D721Med (cell line): ENCODE measurements around the gene LDLRAD3.
A peak's percentile ranks its signal among the peaks of the same experiment; 100 is the strongest.

ENCODE experiments used
- DNase-seq: peaks from one replicate; pipeline ENCODE4 v3.0.0; 2011; ENCODE audit warnings: low spot score; ENCODE audit not compliant: insufficient read length
- FAIRE-seq: peaks from 2 replicates; lab custom pipeline; 2011; peaks lifted over from hg19 to GRCh38; lab: Jason Lieb, UNC
- TF ChIP-seq, protein P1 (sequence below): IDR thresholded peaks from 2 replicates; pipeline ENCODE4 v1.5.1; 2012; ENCODE audit warnings: mild to moderate bottlenecking, control low read depth; ENCODE audit not compliant: insufficient read depth; ENCODE audit errors: missing control alignments

The LDLRAD3 gene

DNA sequence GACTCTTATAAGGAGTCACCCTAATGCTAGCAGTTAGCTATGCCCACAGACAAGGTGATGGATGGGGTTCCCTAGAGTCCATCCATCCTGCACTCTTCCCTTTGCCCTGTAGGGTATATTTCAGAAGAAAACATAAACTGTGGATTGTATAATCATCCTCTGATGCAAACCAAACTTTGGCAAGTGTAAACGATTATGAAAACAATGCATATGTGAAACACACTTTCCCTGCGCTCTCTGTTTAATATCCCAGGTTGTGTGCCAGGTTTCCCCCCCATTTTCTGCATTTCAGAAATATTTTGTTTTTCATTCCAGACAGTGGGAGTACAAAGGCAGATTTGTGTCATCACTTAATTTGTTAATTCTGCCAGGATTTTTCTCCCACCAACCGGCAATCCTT is 110.0 kb downstream of the LDLRAD3 start:
- FAIRE-seq (no peak), DNase-seq (no peak)
- TF ChIP-seq, protein P1, sequence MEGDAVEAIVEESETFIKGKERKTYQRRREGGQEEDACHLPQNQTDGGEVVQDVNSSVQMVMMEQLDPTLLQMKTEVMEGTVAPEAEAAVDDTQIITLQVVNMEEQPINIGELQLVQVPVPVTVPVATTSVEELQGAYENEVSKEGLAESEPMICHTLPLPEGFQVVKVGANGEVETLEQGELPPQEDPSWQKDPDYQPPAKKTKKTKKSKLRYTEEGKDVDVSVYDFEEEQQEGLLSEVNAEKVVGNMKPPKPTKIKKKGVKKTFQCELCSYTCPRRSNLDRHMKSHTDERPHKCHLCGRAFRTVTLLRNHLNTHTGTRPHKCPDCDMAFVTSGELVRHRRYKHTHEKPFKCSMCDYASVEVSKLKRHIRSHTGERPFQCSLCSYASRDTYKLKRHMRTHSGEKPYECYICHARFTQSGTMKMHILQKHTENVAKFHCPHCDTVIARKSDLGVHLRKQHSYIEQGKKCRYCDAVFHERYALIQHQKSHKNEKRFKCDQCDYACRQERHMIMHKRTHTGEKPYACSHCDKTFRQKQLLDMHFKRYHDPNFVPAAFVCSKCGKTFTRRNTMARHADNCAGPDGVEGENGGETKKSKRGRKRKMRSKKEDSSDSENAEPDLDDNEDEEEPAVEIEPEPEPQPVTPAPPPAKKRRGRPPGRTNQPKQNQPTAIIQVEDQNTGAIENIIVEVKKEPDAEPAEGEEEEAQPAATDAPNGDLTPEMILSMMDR = no peak

DNA sequence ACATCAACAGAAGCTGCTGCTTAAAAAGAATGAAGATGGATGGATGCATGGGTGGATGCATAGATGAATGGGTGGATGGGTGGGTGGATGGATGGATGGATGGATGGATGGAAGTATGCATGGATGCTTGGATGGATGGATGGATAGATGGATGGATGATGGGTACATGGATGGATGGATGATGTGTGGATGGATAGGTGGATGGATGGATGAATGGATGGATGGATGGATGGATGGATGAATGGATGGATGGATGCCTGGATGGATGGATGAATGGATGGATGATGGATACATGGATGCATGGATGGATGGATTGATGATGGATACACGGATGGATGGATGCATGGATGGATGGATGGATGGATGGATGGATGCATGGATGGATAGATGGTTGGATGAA is 110.8 kb downstream of the LDLRAD3 start:
- TF ChIP-seq, protein P1 = no peak
- FAIRE-seq = no peak
- no peak for DNase-seq

DNA sequence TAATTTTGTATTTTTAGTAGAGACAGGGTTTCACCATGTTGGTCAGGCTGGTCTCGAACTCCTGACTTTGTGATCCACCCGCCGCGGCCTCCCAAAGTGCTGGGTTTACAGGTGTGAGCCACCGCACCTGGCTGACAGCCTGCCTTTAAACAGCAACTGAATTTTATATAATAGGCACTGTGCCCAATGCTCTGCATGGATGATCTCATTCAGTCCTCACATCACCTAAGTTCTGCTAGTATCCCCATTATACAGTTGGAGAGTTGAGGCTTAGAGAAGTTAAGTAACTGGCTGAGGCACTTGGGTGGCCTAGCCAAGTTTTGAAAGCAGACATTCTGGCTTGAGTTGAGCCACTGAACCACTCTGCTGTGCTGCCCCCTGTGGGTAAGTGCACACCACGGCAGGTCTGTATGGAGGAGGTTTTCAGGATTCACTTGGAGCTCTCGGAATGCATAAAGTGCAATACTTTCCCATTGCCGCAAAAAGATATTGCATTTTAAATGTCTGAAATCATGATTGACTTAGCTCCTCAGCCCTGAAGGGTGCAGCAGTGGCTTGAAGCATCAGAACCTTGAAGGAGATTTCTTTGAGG is 112.4 kb downstream of the LDLRAD3 start:
- TF ChIP-seq, protein P1 = peak; percentile 55
- no peak for FAIRE-seq
- DNase-seq = peak; percentile 27

DNA sequence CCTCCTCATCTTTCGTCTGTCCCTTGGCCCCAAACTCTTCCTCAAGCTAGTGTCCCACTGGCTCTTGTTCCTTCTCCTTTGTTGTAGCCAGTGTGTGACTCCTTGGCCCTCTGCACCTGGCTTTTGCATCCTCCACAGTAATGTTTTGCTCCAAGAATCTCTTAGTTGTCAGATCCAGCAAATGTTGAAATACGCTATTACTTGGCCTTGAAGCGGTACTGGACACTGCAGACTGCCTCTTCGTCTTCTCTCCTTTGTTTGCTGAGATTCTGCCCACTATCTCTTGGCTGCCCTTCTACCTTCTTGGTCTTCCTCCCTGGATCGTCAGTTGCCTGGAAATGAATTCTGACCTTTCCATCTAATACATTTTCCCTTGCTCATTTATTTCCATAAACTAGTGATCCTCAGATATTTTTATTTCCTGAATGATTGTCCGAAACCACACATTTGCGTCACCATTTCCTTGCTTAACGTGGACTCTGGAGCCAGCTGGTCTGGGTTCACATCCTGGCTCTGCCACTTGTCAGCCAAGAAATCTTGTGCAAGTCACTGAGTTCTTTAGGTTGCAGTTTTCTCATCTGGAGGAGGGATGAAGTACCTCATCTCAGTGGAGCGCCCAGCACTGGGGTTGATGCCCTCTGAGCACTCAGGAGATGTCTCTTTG is 113.6 kb downstream of the LDLRAD3 start:
- TF ChIP-seq, protein P1 = no peak
- FAIRE-seq (no peak), DNase-seq (no peak)

DNA sequence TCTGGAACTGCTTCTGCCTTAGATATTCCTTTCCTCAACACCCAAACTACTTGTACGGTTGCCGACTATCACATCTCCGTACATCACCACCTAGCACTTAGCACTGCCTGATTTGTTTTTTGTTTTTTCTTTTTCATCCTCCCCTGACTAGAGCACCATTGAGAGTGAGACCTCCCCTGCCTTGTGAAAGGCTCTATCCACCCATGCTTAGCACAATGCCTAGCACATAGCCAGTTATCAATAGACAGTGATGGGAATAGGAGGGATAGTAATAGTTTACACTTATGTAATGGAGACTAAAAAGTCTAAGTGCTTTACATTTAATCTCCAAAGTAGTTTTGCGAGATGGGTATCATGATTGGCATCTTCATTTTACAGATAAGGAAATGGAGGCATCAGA is 115.8 kb downstream of the LDLRAD3 start:
- TF ChIP-seq, protein P1 = no peak
- FAIRE-seq (no peak), DNase-seq (no peak)

DNA sequence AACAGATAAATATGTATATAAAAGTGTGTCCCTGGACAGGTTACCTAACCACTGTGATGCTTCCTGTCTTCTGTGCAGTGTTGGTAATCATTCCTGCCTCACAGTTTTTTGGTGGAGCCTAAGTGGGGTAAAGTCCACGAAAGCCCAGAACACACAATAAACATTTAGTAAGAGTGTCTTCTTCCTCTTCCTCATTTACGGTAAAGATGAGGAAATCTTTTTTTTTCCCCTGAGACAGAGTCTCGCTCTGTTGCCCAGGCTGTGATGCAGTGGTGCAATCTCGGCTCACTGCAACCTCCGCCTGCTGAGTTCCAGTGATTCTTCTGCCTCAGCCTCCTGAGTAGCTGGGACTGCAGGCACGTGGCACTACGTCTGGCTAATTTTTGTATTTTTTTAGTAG is 117.1 kb downstream of the LDLRAD3 start:
- no peak for DNase-seq
- TF ChIP-seq, protein P1 = no peak
- FAIRE-seq = no peak

DNA sequence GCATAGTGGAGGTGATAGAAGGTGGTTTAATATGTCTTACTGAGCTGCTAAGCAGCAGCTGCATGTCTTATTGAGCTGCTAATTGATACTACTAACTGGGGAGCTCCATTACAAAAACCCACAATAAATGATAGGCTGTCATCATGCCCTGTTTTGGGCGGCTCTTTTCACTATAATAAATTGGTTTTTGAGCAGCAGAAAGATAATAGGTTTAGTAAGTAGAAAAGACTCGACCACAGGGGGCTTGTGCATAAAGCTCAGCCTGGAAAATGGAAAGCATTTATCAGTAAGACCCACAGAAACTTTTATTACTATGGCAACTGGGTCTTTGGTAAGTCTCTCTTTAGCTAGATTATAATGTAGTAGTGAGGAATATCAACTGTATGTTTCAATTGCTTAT is 117.6 kb downstream of the LDLRAD3 start:
- DNase-seq (no peak), FAIRE-seq (no peak)
- TF ChIP-seq, protein P1 = no peak
